ENCODE results near the gene LSP1.

GRCh38 chr11:1916986-1917522 lies 64.2 kb downstream of the LSP1 start:
- TF ChIP-seq CTCF (IDR thresholded peaks at IDR 0.05) (no peak), POLR2A (IDR thresholded peaks at IDR 0.05) (no peak), EP300 (IDR thresholded peaks at IDR 0.05; ENCODE audit: low read depth) (no peak)

All from transverse colon (tissue), 3 donors.